Heart left ventricle (tissue), 16 donors: ENCODE data around the gene TPRN. TPM values are rescaled to one million over a fixed set of nuclear protein-coding genes. Genes with fewer than 3 reads are reported as not detected.

Source experiments
- ATAC-seq, 4 donors: fragments of 200-7000 bp; cut with Tn5 transposase; one replicate each; pipeline ENCODE4 v1.9.1; 2020 to 2022; ENCODE audit warnings: moderate library complexity in 4 of 4, mild to moderate bottlenecking in 3 of 4, moderate number of reproducible peaks in 1 of 4
- DNase-seq, 5 donors: peaks; one replicate each; pipeline ENCODE4 v3.0.0-alpha.2; 2020
- H3K27ac ChIP-seq, 12 donors: fragments of 200-600 bp; sonication (generic) in 4 of 12; one replicate each; pipeline versions ENCODE4 v1.5.0 to v1.8.0; 2016 to 2022; ENCODE audit warnings: mild to moderate bottlenecking in 2 of 12
- H3K27me3 ChIP-seq, 9 donors: fragments of 200-600 bp; sonication (generic) in 2 of 9; one replicate each; pipeline versions ENCODE4 v1.5.1 to v1.8.0; 2016 to 2022; ENCODE audit warnings: mild to moderate bottlenecking in 3 of 9
- H3K36me3 ChIP-seq, 9 donors: fragments of 200-600 bp; sonication (generic) in 2 of 9; one replicate each; pipeline versions ENCODE4 v1.5.0 to v1.8.0; 2018 to 2022; ENCODE audit warnings: mild to moderate bottlenecking in 2 of 9
- H3K4me1 ChIP-seq, 12 donors: fragments of 200-600 bp; sonication (generic) in 4 of 12; one replicate each; pipeline versions ENCODE4 v1.5.0 to v1.8.0; 2016 to 2022; ENCODE audit warnings: mild to moderate bottlenecking in 3 of 12
- H3K4me3 ChIP-seq, 12 donors: fragments of 200-600 bp; sonication (generic) in 4 of 12; one replicate each; pipeline versions ENCODE4 v1.5.0 to v1.8.0; 2017 to 2022; ENCODE audit warnings: mild to moderate bottlenecking in 9 of 12, moderate library complexity in 4 of 12
- H3K9me3 ChIP-seq, 12 donors: fragments of 200-600 bp; sonication (generic) in 4 of 12; one replicate each; pipeline versions ENCODE4 v1.5.0 to v1.8.0; 2016 to 2022; ENCODE audit warnings: mild to moderate bottlenecking in 1 of 12
- CTCF ChIP-seq, 12 donors: fragments of 200-600 bp; sonication (generic) in 4 of 12; IDR thresholded peaks; one replicate each; pipeline versions ENCODE4 v1.5.0 to v1.8.0; 2018 to 2022; ENCODE audit warnings: antibody characterized with exemption in 12 of 12, mild to moderate bottlenecking in 5 of 12
- POLR2A ChIP-seq, 2 donors: fragments of 450-650 bp; IDR thresholded peaks; one replicate each; pipeline ENCODE4 v1.6.1; 2017; ENCODE audit warnings: antibody characterized with exemption in 2 of 2, mild to moderate bottlenecking in 2 of 2, moderate library complexity in 2 of 2
- WGBS, 4 donors: extraction: QIAGEN DNeasy Blood & Tissue Kit in 2 of 4; methylation state at CpG; one replicate each; pipeline versions ENCODE4 v1.1.5 to v1.1.7; 2013 to 2018; 5-methylcytosine and 5-hydroxymethylcytosine counted together
- intact Hi-C, 10 donors: fragments of 100-400 bp; cut with DNase I; formaldehyde crosslinking; loops; one replicate each; pipeline versions ENCODE4 v1.11.1 to v1.14.2; 2022
- polyA plus RNA-seq, 2 donors: library from polyadenylated mRNA; stranded (reverse); fragments of 200-250 nt; gene quantifications; one replicate each; pipeline ENCODE4 v1.2.3, GENCODE V29; 2013
- total RNA-seq, 9 donors: library from RNA; depleted of rRNA in 2 of 9; stranded (reverse); fragments of >200 nt in 2 of 9; fragmentation: NEBNext Ultra II Directional in 3 of 9; extraction: Animal tissue kit (Norgen Biotek cat#: 25700) in 3 of 9; gene quantifications; one replicate each; pipeline versions ENCODE4 v1.1.0 to v1.2.4, GENCODE V29; 2016 to 2023
- donor health status: ischemic (EF 13 %, LVEDD 7.1; RV severe dilation, severe dysfunction).
- donor health status: healthy with polysubstance abuse.
- donor health status: DM: no; HTN: yes; CAD: no.
- donor health status: DM: no; HTN: no; CAD: no.
- donor health status: ischemic (EF 25% LVEDD 6.9; RV normal size, moderate dysfunction).
- donor health status: ischemic (EF 25% LVEDD 5.7; RV mildly dilated, moderate dysfunction).
- donor health status: healthy.
- donor health status: DM: yes; HTN: yes; CAD: no.
- donor health status: ischemic (EF 35%, LVEDD 5.7; RV mildly dilated, moderate dysfunction).
- donor health status: nonischemic (EF 11% LVEDD 7.7; RV severe dilation, severe dysfunction).
- donor health status: DM: yes; HTN: yes; CAD: no.
- donor health status: PGD.
- donor health status: ischemic (EF 29% LVEDD 5.4; RV normal size, mild dysfunction).
- donor health status: nonischemic (EF 23%, LVEDD 6.1; RV moderate dilation, normal function).

Gene TPRN
- total and polyA plus RNA-seq, 11 donors = 11.5 to 18.0 (median 16.6) TPM

DNA sequence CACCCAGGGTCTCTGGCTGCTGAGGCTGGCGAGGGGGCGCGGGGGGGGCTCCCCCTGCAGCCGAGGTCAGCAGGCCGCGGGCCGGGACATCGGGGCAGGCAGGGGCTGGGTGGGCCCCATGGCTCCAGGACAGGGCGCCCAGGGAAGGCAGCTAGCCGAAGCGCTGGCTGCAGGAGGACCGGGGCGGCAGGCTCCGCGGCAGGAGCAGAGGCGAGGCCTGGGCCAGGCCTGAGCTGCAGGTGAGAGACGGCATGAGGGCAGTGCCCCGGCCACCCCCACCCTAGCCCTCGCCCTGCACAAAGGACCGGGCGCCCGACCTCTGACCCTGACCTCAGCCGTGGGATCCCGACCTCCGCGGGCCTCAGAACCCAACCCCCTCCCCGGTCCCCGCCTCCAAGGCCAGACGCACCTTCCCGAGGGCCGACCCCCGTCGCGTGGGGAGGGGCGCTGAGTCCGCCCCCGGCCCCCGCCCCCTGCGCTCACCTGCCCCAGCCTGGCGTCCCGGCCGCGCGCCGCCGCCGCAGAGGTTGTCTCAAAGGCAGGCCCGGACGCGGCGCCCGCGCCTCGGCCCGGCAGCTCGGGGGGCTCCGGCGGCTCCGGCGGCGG is 21.1 kb upstream of the TPRN start:
- 3 to 14% (median 6%) methylated on average over 18 to 61 of the region's 61 CpGs for WGBS, 4 donors

DNA sequence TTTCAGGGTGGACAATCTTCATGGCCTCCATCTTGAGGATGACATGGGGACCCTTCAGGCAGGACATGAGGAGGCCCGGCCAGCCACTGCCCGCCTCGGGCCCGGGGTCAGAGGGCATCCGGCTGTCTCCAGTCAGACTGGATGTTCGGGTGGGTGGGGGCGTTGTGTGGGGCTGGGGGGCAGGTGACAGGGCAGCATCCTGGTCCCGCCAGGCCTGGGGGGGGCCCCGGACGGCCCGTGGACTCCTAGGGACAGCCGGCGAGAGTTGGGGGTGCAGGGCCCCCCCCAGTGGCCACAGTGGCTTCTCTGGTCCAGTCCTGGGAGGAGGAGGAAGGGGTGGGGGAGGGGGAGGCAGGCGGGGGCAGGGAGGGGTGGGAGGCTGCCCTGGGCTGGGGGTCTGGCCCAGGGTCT is 20.6 kb upstream of the TPRN start:
- H3K36me3 ChIP-seq = peaks cover 0 to 3% (median 0%) of the 10 kb centered on the region in 9 donors
- WGBS, 4 donors = 58 to 76% (median 72%) methylated on average over 9 to 14 of the region's 14 CpGs; no CpG with 5 or more reads in 1 of the 4 donors
- H3K4me3 ChIP-seq = peak overlapping the region in 9 of 12 donors; percentile 37 to 68 (median 51)
- H3K27me3 ChIP-seq = peaks cover 0 to 4% (median 0%) of the 10 kb centered on the region in 9 donors
- no peak for TF ChIP-seq CTCF (IDR thresholded peaks at IDR 0.05)
- TF ChIP-seq POLR2A (IDR thresholded peaks at IDR 0.05) = no peak
- no peak for ATAC-seq
- H3K27ac ChIP-seq = peak overlapping the region in 10 of 12 donors; percentile 28 to 85 (median 63)
- intact Hi-C loops = loop anchor here in 3 of 10 donors (5.0 to 10.0 kb wide), 2 partner anchors 34 to 436 kb away; partner anchors contain the start of genes ANAPC2 (in 2 of the 3) and SSNA1 (in 2 of the 3)
- no peak for DNase-seq
- peaks cover 2 to 55% (median 38%) of the 10 kb centered on the region in 12 donors for H3K4me1 ChIP-seq
- H3K9me3 ChIP-seq = no peaks in the 10 kb centered on the region

More for the DNA sequence above, 21.1 kb upstream of the TPRN start:
- peaks cover 0 to 4% (median 0%) of the 10 kb centered on the region in 9 donors for H3K27me3 ChIP-seq
- H3K9me3 ChIP-seq = no peaks in the 10 kb centered on the region
- TF ChIP-seq POLR2A (IDR thresholded peaks at IDR 0.05) (no peak), CTCF (IDR thresholded peaks at IDR 0.05) (no peak)
- peak overlapping the region; percentile 11 to 68 (median 50) for H3K4me3 ChIP-seq
- ATAC-seq (no peak), DNase-seq (no peak)
- peaks cover 2 to 54% (median 38%) of the 10 kb centered on the region in 12 donors for H3K4me1 ChIP-seq
- intact Hi-C loops = loop anchor here in 3 of 10 donors (2.0 to 10.0 kb wide), 3 partner anchors 17 to 437 kb away; partner anchors contain the start of genes ANAPC2 (in 2 of the 3), NDOR1 (in 2 of the 3), SSNA1 (in 2 of the 3) and TMEM203 (in 2 of the 3)
- no peaks in the 10 kb centered on the region for H3K36me3 ChIP-seq
- peak overlapping the region in 11 of 12 donors; percentile 28 to 85 (median 63) for H3K27ac ChIP-seq

DNA sequence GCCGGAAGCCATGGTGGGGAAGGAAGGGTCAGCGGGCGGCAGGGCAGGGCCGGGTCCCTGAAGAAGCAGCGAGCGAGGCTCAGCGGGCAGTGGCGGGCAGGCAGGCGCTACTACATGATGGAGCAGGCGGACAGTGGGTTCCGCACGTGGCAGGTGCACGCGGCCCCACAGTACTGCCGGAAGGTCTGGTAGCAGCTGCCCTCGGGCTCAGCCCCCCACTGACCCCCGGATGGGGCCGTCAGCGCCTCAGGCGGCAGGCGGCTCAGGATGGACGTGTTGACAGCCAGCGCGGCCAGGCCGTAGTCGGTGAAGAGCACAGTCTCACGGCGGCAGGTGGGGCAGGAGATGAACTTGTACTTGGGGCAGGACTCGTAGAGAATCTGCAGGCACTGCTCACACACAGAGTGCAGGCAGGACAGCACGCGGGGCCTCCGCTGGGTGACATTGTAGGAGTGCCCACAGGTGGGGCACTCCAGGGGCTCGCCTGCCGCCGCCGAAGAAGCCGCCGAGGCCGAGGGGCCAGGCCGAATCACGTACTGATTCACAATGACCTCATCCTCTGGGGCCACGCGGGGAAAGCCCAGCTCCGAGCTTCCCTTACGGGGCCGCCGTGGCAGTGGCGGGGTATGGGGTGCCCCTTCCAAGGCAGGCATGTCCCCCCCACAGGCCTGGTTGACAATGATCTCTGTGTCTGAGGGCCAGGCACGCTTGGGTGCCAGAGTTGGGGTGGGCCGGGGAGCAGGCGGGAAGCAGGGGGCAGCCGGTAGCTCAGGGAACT is 20.0 kb upstream of the TPRN start:
- H3K4me1 ChIP-seq = peaks cover 2 to 55% (median 38%) of the 10 kb centered on the region in 12 donors
- intact Hi-C loops = loop anchor here in 3 of 10 donors (5.0 to 10.0 kb wide), 2 partner anchors 33 to 436 kb away; partner anchors contain the start of genes ANAPC2 (in 2 of the 3) and SSNA1 (in 2 of the 3)
- no peak overlapping the region for H3K4me3 ChIP-seq
- no peaks in the 10 kb centered on the region for H3K9me3 ChIP-seq
- H3K36me3 ChIP-seq = peaks cover 0 to 8% (median 0%) of the 10 kb centered on the region in 9 donors
- 66 to 81% (median 77%) methylated on average over 21 to 52 of the region's 52 CpGs for whole genome bisulfite sequencing, 4 donors
- H3K27ac ChIP-seq = peak overlapping the region in 2 of 12 donors; percentile 43 to 85
- TF ChIP-seq CTCF (IDR thresholded peaks at IDR 0.05) (no peak), POLR2A (IDR thresholded peaks at IDR 0.05) (no peak)
- no peak for DNase-seq
- no peak for ATAC-seq
- H3K27me3 ChIP-seq = peaks cover 0 to 4% (median 0%) of the 10 kb centered on the region in 9 donors
